GM19324 (cell line): ENCODE measurements around the gene SLC7A7.
"Not testable (repeated sequence)": the region's sequence is repeated elsewhere in the genome, so short reads cannot be mapped to it uniquely, and the experiment has no call there.

Experiments used
- ATAC-seq: cut with Tn5 transposase; IDR thresholded peaks from one replicate; pipeline ENCODE4 v1.9.1; 2021; ENCODE audit warnings: mild to moderate bottlenecking, moderate library complexity; ENCODE audit not compliant: unreplicated experiment, low FRiP score

SLC7A7 gene

GRCh38 chr14:22822016-22822570 lies 6.9 kb upstream of the SLC7A7 start:
- no peak for ATAC-seq

- ATAC-seq, result no peak
Measured at GRCh38 chr14:22821193-22822015, 6.2 kb upstream of the SLC7A7 start.

DNA sequence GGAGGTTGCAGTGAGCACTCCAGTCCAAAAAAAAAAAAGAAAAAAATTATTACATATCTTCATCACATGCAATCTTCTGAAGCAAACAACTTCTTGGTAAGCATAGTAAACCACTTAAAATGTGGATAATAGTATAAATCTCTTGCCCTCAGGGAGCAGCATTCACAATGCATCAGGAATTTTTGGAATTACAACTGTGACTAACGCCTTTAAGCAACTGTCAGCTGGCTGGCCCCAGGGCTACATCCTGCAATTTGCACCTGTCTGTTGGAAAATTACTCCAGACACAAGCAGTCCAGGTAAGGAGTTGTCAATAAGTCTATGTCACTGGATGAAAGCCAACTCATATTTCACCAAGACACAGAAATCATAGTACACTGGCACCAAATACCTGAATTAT lies 5.5 kb upstream of the SLC7A7 start:
- no peak for ATAC-seq

DNA sequence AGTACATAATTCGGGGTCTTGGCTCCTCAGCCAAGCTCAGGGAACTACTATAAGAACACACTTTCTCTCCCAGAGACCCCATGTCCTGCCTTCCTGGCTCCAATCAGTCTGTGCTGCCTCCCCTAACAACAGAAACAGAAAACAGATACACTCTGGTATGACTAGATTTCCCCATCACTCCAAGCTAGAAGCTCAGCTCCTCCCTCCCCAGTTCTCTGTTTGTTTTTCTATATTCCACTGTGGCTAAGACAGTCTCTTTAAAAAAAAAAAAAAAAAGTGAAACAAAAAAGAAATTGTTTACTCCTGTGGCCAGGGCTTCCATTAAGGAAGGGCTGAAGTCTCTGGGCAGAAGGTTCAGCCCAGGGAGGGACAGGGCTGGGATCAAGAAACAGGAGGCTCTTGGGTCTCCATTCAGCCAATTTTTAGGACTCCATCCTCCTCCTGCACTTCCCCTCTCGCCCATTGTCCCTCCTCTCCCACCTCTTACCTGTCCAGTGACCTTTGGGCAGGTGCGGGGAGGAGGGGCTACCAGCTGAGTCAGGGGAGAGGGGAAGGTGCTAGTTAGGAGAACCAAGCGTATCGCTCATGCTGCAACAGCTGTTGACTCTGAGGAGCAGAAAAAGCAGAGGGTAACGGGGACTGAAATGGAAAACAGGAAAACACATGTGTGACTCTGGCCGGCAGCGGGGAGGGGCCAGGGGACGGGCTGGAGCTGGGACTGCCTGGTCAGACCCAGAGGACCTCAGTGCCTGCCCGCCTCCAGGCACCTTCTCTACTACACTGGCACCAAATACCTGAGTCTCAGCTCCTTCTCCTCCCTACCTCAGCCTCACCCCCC lies 4.1 kb upstream of the SLC7A7 start:
- ATAC-seq, result no peak

DNA sequence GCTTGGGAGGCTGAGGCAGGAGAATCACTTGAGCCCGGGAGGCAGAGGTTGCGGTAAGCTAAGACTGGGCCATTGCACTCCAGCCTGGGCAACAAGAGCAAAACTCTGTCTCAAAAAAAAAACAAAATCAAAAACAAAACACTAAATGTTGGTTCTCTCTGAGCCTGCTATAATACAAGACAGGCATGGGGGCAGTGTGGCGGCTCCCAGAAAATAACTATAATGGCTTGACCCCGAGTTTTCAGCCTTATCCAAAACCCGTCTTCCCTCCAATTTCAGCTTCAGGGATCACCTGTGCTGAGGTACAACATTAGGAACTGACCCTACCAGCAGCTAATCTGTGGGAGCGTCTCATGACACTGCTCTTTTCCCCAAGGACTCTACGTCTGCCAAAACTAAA lies 862 bp downstream of the SLC7A7 start:
- ATAC-seq, result no peak

DNA sequence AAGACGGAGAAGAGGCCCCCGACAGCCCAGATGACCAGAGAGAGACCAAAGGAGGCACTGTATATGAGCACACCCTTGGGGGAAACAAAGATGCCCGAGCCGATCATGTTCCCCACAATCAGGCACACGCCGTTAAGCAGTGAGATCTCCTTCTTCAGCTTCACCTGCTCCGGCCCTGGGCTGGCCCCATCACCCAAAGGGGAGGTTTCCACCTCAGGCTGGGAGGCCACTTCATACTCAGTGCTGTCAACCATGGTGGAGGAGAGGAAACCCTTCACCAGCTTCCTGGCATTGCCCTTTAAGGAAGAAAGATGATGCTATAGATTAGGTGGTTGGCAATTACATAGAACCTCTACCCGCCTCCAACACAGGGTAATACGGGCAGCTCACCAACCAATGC lies 2.1 kb downstream of the SLC7A7 start:
- no peak for ATAC-seq

GRCh38 chr14:22812744-22813143 lies 2.5 kb downstream of the SLC7A7 start:
- ATAC-seq, result no peak

- no peak for ATAC-seq
Measured at GRCh38 chr14:22811722-22812121, 3.5 kb downstream of the SLC7A7 start.

- ATAC-seq, result no peak
Measured at GRCh38 chr14:22808388-22809209, 6.6 kb downstream of the SLC7A7 start.

DNA sequence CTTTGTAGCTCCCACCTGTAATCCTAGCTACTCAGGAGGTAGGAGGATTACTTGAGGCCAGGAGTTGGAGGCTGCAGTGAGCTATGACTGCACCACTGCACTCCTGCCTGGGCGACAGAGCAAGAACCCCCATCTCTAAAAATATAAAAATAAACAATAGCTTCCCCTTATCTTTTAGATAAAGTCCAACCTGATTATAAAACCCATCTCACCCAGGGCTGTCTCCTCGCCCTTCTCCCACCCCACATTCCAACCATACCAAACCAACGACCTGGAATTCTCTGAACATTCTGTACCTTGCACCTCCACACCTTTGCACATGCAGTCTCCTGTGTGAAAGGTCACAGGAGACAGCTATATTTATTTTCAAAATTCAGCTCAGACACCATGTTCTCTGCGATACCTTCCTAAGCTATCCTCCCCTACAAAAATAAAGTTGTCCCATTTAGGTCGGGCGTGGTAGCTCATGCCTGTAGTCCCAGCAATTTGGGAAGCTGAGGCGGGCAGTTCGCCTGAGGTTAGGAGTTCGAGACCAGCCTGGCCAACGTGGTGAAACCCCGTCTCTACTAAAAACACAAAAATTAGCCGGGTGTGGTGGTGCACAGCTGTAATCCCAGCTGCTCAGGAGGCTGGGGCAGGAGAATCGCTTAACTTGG lies 7.7 kb downstream of the SLC7A7 start:
- no peak for ATAC-seq

DNA sequence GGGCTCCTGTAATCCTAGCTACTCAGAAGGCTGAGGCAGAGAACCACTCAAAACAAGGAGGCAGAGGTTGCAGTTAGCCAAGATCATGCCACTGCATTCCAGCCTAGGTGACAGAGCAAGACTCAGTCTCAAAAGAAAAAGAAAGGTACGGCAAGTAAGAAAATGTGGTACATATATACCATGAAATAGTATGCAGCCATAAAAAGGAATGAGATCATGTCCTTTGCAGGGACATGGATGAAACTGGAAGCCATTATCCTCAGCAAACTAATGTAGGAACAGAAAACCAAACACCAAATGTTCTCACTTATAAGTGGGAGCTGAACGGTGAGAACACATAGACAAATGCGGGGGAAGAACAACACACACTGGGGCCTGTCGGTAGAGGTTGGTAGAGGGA lies 10.0 kb downstream of the SLC7A7 start:
- ATAC-seq, result not testable (repeated sequence)

- peak; percentile 35 for ATAC-seq
Measured at GRCh38 chr14:22803687-22803974, 11.6 kb downstream of the SLC7A7 start.

DNA sequence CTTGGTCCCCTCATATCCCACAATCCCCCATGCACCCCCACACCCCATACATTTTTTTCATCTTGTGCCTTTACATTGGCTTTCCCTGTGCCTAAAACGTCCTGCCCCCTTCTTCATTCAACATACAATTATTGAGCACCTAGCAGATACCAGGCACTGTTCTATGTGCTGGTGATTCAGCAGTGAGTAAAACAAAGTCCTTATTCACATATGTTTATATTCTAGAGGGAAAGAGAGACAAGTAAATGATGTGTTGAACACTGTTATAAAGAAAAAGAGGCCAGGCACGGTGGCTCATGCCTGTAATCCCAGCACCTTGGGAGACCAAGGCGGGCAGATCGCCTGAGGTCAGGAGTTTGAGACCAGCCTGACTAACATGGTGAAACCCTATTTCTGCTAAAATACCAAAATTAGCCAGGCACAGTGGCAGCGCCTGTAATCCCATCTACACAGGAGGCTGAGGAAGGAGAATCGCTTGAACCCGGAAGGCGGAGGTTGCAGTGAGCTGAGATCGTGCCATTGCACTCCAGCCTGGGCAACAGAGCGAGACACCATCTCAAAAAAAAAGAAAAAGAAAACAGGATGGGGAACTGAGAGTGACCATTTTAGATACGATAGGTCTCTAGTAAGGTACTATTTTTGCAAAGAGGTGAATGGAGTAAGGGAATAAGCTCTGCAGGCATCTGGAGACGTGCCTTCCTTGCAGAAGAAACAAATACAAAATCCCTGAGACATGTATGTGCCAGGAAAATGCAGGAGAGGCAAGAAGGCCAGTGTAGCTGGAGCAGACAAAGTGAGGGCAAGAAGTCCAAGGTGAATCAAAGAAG lies 12.2 kb downstream of the SLC7A7 start:
- ATAC-seq, result peak; percentile 51

DNA sequence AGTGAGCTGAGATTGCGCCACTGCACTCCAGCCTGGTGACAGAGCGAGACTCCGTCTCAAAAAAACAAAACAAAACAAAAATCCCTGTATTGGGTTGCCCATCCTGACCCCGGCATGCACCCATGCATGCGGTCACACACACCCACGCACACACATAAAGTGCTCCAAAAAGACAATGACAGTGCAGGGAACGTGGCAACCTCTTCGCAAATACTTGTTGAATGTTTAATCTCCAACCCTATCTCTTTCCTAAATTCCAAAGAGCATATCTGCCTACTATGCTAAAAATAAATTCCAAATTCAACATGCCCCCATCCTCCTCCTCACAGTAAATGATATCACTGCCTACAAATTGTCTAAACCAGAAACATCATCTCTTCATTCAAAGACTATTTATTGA lies 13.5 kb downstream of the SLC7A7 start:
- ATAC-seq, result no peak

- ATAC-seq, result no peak
Measured at GRCh38 chr14:22800346-22800745, 14.9 kb downstream of the SLC7A7 start.

GRCh38 chr14:22798528-22798927 lies 16.7 kb downstream of the SLC7A7 start:
- no peak for ATAC-seq

- no peak for ATAC-seq
Measured at GRCh38 chr14:22797017-22797917, 18.0 kb downstream of the SLC7A7 start.

DNA sequence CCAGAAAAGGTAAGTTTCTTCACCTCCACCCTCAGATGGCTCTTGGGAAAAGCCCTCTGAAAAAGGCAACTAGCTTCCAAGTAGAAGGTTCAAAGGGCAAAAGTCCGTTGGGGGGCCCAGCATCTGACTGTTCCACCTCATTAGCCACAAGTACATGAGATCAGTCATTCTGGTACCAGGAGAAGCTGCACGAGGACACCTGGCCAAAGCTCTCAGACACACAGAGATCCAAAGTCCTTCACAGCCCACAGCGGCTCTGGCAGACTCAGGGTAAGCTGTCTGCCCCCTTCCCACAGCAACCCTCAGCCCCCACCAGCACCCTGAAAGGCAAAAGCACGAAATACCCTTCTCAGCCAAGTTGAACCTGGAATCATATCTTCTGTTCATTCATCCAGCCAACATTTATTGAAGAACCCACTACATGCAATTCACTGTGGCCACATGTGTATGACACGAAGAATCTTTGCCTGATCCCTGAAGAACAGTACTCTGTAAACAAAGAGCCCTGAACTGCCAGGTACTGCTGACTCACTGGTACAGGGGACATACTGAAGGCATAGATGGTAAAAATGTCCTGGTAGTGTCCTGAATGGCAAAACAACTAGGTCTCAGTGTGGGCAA lies 19.0 kb downstream of the SLC7A7 start:
- no peak for ATAC-seq
